Fibroblast of pulmonary artery (primary cell): ENCODE results near the gene KIF3A.
"Not testable (repeated sequence)": the region's sequence is repeated elsewhere in the genome, so short reads cannot be mapped to it uniquely, and the experiment has no call there.

Source experiments
- DNase-seq: peaks from one replicate; pipeline ENCODE4 v3.0.0-alpha.2; 2010; ENCODE audit warnings: low read depth
- H3K4me3 ChIP-seq: replicated peaks from 2 replicates; pipeline ENCODE4 v1.5.1; 2011; ENCODE audit warnings: low read depth, mild to moderate bottlenecking, control low read depth, low read length, moderate library complexity
- TF ChIP-seq, protein P1 (sequence below): IDR thresholded peaks from 2 replicates; pipeline ENCODE4 v1.5.1; 2011; ENCODE audit warnings: mild to moderate bottlenecking, control low read depth, low read length, inconsistent platforms; ENCODE audit errors: missing control alignments

Gene KIF3A

DNA sequence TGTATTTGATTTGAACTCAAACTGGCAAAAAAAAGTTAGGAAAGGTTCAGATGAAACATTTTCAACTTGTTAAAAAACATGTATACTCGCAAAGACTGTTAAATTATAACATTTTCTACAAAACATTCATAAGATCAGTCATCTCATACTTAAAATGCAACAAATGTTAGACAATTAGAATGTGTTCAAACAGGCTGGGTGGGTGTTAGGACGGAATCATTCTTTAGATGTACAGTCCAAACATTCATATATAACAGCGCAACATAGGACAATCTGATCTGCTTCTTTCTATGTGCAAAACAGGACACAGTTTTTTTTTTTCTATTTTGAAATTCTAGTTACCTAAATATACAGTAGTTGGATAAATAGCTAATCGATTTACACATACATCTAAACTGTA is 41.4 kb downstream of the KIF3A start:
- no peak overlapping the region for H3K4me3 ChIP-seq
- no peak for DNase-seq

DNA sequence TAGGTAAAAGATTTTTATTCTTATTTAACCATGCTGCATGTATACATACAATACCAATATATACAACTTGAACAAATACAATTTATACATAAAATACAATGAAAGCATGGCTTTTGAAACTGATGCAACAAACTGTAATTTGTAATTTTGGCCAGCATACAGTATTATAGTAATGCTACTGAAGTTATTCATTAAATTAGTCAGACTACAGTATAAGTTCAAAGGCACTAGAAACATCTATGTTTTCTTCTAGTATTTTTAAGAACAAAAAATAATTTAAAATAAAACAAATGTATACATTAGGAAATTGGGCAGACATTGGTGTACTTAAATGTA is 44.7 kb downstream of the KIF3A start:
- TF ChIP-seq, protein P1, sequence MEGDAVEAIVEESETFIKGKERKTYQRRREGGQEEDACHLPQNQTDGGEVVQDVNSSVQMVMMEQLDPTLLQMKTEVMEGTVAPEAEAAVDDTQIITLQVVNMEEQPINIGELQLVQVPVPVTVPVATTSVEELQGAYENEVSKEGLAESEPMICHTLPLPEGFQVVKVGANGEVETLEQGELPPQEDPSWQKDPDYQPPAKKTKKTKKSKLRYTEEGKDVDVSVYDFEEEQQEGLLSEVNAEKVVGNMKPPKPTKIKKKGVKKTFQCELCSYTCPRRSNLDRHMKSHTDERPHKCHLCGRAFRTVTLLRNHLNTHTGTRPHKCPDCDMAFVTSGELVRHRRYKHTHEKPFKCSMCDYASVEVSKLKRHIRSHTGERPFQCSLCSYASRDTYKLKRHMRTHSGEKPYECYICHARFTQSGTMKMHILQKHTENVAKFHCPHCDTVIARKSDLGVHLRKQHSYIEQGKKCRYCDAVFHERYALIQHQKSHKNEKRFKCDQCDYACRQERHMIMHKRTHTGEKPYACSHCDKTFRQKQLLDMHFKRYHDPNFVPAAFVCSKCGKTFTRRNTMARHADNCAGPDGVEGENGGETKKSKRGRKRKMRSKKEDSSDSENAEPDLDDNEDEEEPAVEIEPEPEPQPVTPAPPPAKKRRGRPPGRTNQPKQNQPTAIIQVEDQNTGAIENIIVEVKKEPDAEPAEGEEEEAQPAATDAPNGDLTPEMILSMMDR: no peak

More for the DNA sequence above, 41.4 kb downstream of the KIF3A start:
- TF ChIP-seq, protein P1: no peak

DNA sequence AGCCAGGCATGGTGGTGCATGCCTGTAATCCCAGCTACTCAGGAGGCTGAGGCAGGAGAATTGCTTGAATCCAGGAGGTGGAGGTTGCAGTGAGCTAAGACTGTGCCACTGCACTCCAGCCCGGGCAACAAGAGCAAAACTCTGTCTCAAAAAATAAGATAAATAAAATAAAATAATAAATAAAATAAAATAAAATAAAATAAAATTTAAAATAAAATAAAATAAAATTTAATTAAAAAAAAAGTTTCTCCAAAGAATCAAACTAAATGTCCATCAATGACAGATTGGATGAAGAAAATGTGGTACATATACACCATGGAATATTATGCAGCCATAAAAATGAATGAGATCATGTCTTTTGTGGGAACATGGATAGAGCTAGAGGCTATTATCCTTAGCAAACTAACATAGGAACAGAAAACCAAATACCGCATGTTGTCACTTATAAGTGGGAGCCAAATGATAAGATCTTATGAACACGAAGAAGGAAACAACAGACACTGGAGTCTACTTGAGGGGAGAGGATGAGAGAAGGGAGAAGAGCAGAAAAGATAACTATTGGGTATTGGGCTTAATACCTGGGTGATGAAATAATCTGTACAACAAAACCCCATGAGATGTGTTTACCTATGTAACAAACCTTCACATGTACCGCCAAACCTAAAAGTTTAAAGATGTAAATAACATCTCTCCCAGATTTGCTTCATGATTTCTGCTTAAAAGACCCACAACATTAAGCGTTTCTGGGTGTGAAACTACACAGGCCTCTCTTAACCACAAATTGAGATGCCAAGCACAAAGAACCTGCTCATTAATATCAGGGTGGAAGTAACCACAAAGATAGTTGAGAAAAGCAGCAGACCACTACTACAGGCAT is 45.4 kb downstream of the KIF3A start:
- DNase-seq: not testable (repeated sequence)

More for the DNA sequence above, 44.7 kb downstream of the KIF3A start:
- H3K4me3 ChIP-seq: no peak overlapping the region
- DNase-seq: no peak

DNA sequence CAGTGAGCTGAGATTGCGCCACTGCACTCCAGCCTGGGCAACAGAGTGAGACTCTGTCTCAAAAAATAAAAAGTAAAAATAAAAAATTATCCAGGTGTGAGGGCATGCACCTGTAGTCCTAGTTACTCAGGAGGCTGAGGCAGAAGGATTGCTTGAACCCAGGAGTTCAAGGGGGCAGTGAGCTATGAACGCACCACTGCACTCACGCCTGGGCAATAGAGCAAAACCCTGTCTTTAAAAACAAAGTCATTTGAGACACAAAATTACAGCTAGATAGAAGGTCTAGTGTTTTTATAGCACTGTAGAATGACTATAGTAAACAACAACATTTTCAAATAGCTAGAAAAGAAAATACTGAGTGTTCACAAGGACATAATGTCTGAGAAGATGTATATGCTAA is 47.2 kb downstream of the KIF3A start:
- no peak overlapping the region for H3K4me3 ChIP-seq
- no peak for DNase-seq
- TF ChIP-seq, protein P1: no peak

More for the DNA sequence above, 45.4 kb downstream of the KIF3A start:
- H3K4me3 ChIP-seq: not testable (repeated sequence)

DNA sequence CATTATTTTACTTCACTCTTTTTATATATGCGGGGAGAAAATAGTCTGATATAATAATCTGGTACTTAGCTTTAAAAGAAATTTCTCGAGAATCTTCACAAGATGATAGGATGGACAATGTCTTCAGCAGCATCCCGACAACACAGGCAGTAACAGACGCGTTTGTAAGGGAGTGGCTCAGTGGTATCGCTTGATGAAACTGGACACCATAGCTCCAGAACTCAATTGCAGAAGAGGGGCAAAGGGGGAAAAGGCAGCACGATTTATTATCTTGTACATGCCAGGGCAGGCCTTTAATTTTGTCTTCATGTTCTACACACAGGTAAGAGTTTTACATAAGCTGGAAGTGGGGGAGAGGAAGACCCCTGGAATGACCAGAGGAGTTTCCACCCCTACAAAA is 47.8 kb downstream of the KIF3A start:
- no peak overlapping the region for H3K4me3 ChIP-seq
- TF ChIP-seq, protein P1: no peak
- no peak for DNase-seq

DNA sequence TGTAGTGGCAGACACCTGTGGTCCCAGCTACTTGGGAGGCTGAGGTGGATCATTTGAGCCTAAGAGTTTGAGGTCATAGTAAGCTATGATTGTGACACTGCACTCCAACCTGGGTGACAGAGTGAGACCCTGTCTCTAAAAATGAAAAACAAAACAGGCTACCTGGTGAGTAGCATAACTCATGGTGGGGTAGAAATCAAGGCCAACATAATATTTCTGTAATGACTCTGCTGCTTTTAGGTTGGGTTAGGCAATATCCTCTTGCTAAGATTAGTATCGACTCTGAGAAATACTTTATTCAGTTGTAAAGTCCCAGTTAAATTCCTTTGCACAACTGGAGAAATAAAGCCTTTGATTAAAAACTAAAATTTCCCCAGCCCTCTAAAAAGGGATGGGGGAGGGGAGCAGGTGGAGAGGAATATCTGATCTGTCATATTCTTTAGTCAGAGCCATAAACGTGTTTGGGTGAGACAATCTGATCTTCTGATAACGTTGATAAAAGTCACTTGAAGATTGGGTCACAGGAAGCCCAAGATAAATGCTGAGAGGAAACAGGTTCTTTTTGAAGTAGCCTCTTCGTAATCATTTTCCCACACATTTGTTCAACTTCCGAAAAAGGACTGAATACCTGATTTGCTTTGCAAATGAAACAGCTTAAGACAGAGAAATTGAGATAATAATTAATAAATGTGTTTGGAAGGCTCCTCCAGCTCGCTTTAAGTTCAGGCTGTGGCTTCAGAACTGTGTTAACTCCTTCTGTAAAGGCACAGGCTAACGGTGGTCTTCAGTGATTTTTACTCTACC is 48.6 kb downstream of the KIF3A start:
- TF ChIP-seq, protein P1: no peak
- DNase-seq: peak; percentile 54
- no peak overlapping the region for H3K4me3 ChIP-seq

DNA sequence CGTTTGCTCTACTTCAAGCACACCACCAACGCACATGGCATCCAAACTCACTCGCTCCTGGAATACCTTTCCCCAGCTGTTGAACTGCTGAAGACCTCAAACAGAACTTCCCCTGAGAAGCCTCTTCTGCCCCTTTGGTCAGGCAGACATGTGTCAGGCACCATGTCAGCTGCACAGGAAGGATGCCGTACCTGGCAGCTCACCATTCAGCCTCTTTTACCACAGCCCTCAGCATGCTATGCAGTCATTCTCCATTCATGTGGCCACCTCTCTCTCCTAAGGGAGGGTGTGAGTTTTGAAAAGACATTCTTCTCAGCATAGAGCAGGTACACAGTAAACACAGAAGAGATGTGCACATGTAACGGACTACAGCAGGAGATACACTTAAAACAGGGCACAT is 49.4 kb downstream of the KIF3A start:
- no peak overlapping the region for H3K4me3 ChIP-seq
- TF ChIP-seq, protein P1: no peak
- DNase-seq: no peak
